Endothelial cell of umbilical vein (primary cell): Measurements from ENCODE around the gene MYOG. TPM values are rescaled to one million over a fixed set of nuclear protein-coding genes. Genes with fewer than 3 reads are reported as not detected.

Experiments
- BruUV-seq: library from RNA; stranded (reverse); fragments of 400-500 nt; replicated peaks from 2 replicates; lab custom pipeline; 2021; lab: Mats Ljungman, UMichigan
- CTCF ChIA-PET: fragments of 300-600, 350-600 bp; sonication (Branson Sonifier 250); formaldehyde crosslinking; loops from one replicate; lab custom pipeline; 2021; ENCODE audit warnings: antibody characterized with exemption, inconsistent platforms; lab: Charles Lee
- POLR2A ChIA-PET: fragments of 300-600, 350-600 bp; sonication (Branson Sonifier 250); formaldehyde crosslinking; loops from one replicate; lab custom pipeline; 2021; ENCODE audit warnings: antibody characterized with exemption, inconsistent platforms; lab: Charles Lee
- DNase-seq: peaks from one replicate; pipeline ENCODE4 v3.0.0-alpha.2; 2011; ENCODE audit warnings: low read depth, low spot score
- FAIRE-seq: peaks from 2 replicates; lab custom pipeline; 2011; peaks lifted over from hg19 to GRCh38; lab: Jason Lieb, UNC
- H2AFZ ChIP-seq: 2 replicates; pipeline ENCODE4 v1.6.0; 2012; ENCODE audit warnings: low read depth, low read length, control low read depth, inconsistent platforms
- H3K27ac ChIP-seq: 2 replicates; pipeline ENCODE4 v1.5.1; 2011; ENCODE audit warnings: low read depth, mild to moderate bottlenecking, control low read depth, low read length, moderate library complexity; ENCODE audit not compliant: insufficient read depth
- H3K27me3 ChIP-seq, 2 experiments: 2 replicates each; pipeline versions ENCODE4 v1.6.0 to v1.6.1; 2011; ENCODE audit warnings: low read length in 2 of 2, mixed read lengths in 1 of 2; ENCODE audit not compliant: control insufficient read depth in 2 of 2, insufficient read depth in 2 of 2
- H3K36me3 ChIP-seq, 2 experiments: 2 replicates in 1 of 2; 3 replicates in 1 of 2; pipeline ENCODE4 v1.5.1; 2011; ENCODE audit warnings: low read length in 2 of 2, mild to moderate bottlenecking in 1 of 2, moderate library complexity in 1 of 2; ENCODE audit not compliant: control insufficient read depth in 2 of 2, insufficient read depth in 2 of 2; ENCODE audit errors: extremely low read depth in 1 of 2
- H3K4me1 ChIP-seq: 3 replicates; pipeline ENCODE4 v1.5.1; 2011; ENCODE audit warnings: mild to moderate bottlenecking, low read length; ENCODE audit not compliant: control insufficient read depth, insufficient read depth; ENCODE audit errors: extremely low read depth
- H3K4me2 ChIP-seq: 2 replicates; pipeline ENCODE4 v1.6.1; 2011; ENCODE audit warnings: low read length, control low read depth, mixed read lengths; ENCODE audit not compliant: insufficient read depth
- H3K4me3 ChIP-seq, 3 experiments: fragments of 200-600 bp in 1 of 3; sonication (generic), shearing (Covaris generic) in 1 of 3; replicated peaks in 1 of 3; 2 replicates each; pipeline ENCODE4 v1.5.1; 2011 to 2016; ENCODE audit warnings: control low read depth in 3 of 3, low read length in 3 of 3, mild to moderate bottlenecking in 2 of 3, inconsistent platforms in 1 of 3, low read depth in 1 of 3, moderate library complexity in 1 of 3; ENCODE audit not compliant: insufficient read depth in 1 of 3
- H3K79me2 ChIP-seq: 2 replicates; pipeline ENCODE4 v1.6.0; 2012; ENCODE audit warnings: low read length, inconsistent platforms; ENCODE audit not compliant: control insufficient read depth, insufficient read depth
- H3K9ac ChIP-seq: replicated peaks from 2 replicates; pipeline ENCODE3; 2011; ENCODE audit warnings: low read length, control low read depth; ENCODE audit not compliant: insufficient read depth; ENCODE audit errors: extremely low read depth
- H3K9me1 ChIP-seq: replicated peaks from 3 replicates; pipeline ENCODE4 v1.6.0; 2011; ENCODE audit warnings: mild to moderate bottlenecking, low read length; ENCODE audit not compliant: control insufficient read depth, insufficient read depth; ENCODE audit errors: extremely low read depth
- H3K9me3 ChIP-seq: replicated peaks from 2 replicates; pipeline ENCODE4 v1.5.1; 2012; ENCODE audit warnings: low read length, inconsistent platforms; ENCODE audit not compliant: control insufficient read depth, insufficient read depth
- H4K20me1 ChIP-seq: replicated peaks from 2 replicates; pipeline ENCODE3; 2011; ENCODE audit warnings: mild to moderate bottlenecking, low read length; ENCODE audit not compliant: control insufficient read depth, insufficient read depth; ENCODE audit errors: extremely low read depth
- EZH2 ChIP-seq: IDR thresholded peaks from 2 replicates; pipeline ENCODE4 v1.6.1; 2012; ENCODE audit warnings: borderline replicate concordance, low read depth, mild to moderate bottlenecking, moderate library complexity, low read length, inconsistent platforms; ENCODE audit not compliant: severe bottlenecking
- FOS ChIP-seq: IDR thresholded peaks from 2 replicates; pipeline ENCODE4 v1.6.1; 2011; ENCODE audit warnings: mild to moderate bottlenecking, low read length, moderate library complexity, borderline replicate concordance; ENCODE audit not compliant: insufficient read depth
- GATA2 ChIP-seq: IDR thresholded peaks from 2 replicates; pipeline ENCODE4 v1.7.0; 2011; ENCODE audit warnings: low read depth, mild to moderate bottlenecking, moderate library complexity, mixed read lengths, low read length; ENCODE audit not compliant: insufficient read length, insufficient read depth
- JUN ChIP-seq: IDR thresholded peaks from 2 replicates; pipeline ENCODE4 v1.6.1; 2011; ENCODE audit warnings: borderline replicate concordance, low read depth; ENCODE audit not compliant: insufficient read length, insufficient read depth
- MYC ChIP-seq: IDR thresholded peaks from one replicate; pipeline ENCODE4 v1.6.1; 2011; ENCODE audit warnings: mild to moderate bottlenecking, low read depth, low read length
- POLR2A ChIP-seq: IDR thresholded peaks from 2 replicates; pipeline ENCODE4 v1.6.1; 2012; ENCODE audit warnings: low read depth, mild to moderate bottlenecking, control low read depth, low read length
- POLR2AphosphoS5 ChIP-seq: IDR thresholded peaks from 2 replicates; pipeline ENCODE4 v1.6.1; 2012; ENCODE audit warnings: low read depth, mild to moderate bottlenecking, control low read depth, low read length, moderate library complexity; ENCODE audit not compliant: insufficient read depth
- dilution Hi-C: fragments of 300-500 bp; cut with MboI; formaldehyde crosslinking; loops from one replicate; pipeline ENCODE4 v1.15.0; 2019; ENCODE audit warnings: low sequenced_read_pairs; ENCODE audit not compliant: extremely low pct_ligation_motif_present
- intact Hi-C: fragments of 100-400 bp; cut with micrococcal nuclease; formaldehyde crosslinking; loops from one replicate; pipeline ENCODE4 v1.10.0; 2022
- polyA plus RNA-seq, 4 experiments: library from polyadenylated mRNA; depleted of rRNA in 3 of 4; stranded (reverse) in 3 of 4; unstranded in 1 of 4; fragments of >200 nt; gene quantifications; 2 replicates each; pipeline versions ENCODE4 v1.2.1 to v1.2.3, GENCODE V29; 2011 to 2012; ENCODE audit warnings: missing spikeins in 1 of 4
- total RNA-seq: library from RNA; stranded (reverse); gene quantifications from 2 replicates; pipeline ENCODE4 v1.2.3, GENCODE V29; 2021
- TF ChIP-seq, protein P1 (sequence below): IDR thresholded peaks from 2 replicates; pipeline ENCODE4 v1.6.1; 2011; ENCODE audit not compliant: insufficient read depth, insufficient read length
- TF ChIP-seq, protein P2 (sequence below), 2 donors: IDR thresholded peaks; 1 replicate in 1 of 2; 2 replicates in 1 of 2; pipeline ENCODE4 v1.5.1; 2011; ENCODE audit warnings: low read length in 2 of 2, mild to moderate bottlenecking in 2 of 2, moderate library complexity in 2 of 2, control low read depth in 1 of 2, inconsistent platforms in 1 of 2, low read depth in 1 of 2; ENCODE audit not compliant: insufficient read depth in 1 of 2; ENCODE audit errors: extremely low read depth in 1 of 2

Gene MYOG
- total and polyA plus RNA-seq, 2 donors (not counting 3 experiments of a cell fraction or from before 2014, with no cell fraction given): not detected

DNA sequence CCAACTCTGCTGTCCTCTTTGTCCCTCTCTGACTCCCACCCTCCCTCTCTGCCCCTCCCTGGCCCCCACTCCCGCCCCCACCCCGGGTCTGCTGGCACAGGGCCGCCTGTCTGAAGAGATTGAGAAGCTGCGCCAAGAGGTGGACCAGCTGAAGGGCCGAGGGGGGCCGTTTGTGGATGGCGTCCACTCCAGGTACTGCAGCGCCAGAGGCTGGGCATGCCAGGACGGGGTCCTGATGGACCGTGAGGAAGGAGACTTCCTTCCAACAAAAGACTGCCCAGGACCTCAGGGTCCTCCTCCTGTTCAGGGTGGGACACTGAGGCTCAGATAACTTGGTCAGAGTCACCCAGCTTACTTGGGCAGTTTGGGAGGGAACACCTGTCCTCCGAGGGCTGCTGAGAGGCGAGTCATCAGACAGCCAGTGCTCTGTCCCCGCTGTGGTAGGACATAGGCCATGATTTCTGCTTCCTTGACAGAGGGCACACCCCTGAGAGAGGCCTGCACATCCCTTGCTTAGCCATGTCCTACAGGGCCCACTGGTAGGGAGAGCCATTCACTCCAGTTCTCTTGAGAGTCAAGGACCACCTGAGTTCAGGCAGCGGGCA is 36.1 kb downstream of the MYOG start:
- no peaks in the 10 kb centered on the region for H3K79me2 ChIP-seq
- no peak overlapping the region for H3K4me2 ChIP-seq
- H3K9me1 ChIP-seq: no peaks in the 10 kb centered on the region
- no peak overlapping the region for H2AFZ ChIP-seq
- no peak overlapping the region for H3K27ac ChIP-seq
- peaks cover 0 to 3% of the 10 kb centered on the region in 2 experiments for H3K27me3 ChIP-seq
- H4K20me1 ChIP-seq: no peaks in the 10 kb centered on the region
- TF ChIP-seq GATA2 (no peak), JUN (no peak), EZH2 (no peak), MYC (no peak), POLR2A (no peak), FOS (no peak), POLR2AphosphoS5 (no peak)
- TF ChIP-seq, protein P1, sequence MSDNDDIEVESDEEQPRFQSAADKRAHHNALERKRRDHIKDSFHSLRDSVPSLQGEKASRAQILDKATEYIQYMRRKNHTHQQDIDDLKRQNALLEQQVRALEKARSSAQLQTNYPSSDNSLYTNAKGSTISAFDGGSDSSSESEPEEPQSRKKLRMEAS: no peak
- TF ChIP-seq, protein P2, sequence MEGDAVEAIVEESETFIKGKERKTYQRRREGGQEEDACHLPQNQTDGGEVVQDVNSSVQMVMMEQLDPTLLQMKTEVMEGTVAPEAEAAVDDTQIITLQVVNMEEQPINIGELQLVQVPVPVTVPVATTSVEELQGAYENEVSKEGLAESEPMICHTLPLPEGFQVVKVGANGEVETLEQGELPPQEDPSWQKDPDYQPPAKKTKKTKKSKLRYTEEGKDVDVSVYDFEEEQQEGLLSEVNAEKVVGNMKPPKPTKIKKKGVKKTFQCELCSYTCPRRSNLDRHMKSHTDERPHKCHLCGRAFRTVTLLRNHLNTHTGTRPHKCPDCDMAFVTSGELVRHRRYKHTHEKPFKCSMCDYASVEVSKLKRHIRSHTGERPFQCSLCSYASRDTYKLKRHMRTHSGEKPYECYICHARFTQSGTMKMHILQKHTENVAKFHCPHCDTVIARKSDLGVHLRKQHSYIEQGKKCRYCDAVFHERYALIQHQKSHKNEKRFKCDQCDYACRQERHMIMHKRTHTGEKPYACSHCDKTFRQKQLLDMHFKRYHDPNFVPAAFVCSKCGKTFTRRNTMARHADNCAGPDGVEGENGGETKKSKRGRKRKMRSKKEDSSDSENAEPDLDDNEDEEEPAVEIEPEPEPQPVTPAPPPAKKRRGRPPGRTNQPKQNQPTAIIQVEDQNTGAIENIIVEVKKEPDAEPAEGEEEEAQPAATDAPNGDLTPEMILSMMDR (IDR thresholded peaks at IDR 0.05; ENCODE audit: extremely low read depth in 1 of 2, insufficient read depth in 1 of 2, low read depth in 1 of 2, low read length in 2 of 2): no peak
- dilution Hi-C loops (no loop called here), intact Hi-C loops (no loop called here)
- no peaks in the 10 kb centered on the region for H3K9me3 ChIP-seq
- no TSS peak for BruUV-seq
- POLR2A ChIA-PET: no interaction called here
- no peaks in the 10 kb centered on the region for H3K4me1 ChIP-seq
- no peaks in the 10 kb centered on the region for H3K36me3 ChIP-seq
- CTCF ChIA-PET: interaction anchor here (7.5 kb wide), 1 partner anchor 10 kb away, joined by 33 read pairs; no protein-coding TSS in a partner anchor
- no peak overlapping the region for H3K4me3 ChIP-seq
- no peak for DNase-seq
- no peak overlapping the region for H3K9ac ChIP-seq
- FAIRE-seq: no peak
